ENCODE results near the gene PRICKLE2.

DNA sequence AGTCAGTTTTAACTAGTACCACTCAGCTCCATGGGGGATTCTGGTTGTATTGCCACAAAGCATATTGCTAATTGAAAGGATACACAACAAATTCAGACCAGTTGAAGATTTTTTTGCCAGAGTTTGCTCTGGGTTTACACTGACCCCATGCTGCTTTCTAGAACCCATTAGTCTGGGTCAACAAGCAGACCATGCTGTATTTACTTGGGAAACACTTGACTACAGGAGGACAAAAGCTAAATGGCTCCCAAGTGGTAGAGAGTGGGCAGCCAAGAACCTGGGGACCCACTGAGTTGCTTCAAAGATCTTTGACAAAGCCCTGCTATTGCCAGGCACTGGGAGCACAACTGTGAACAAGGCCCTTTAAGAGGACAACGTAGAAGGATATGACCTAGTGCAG lies 115.2 kb downstream of the PRICKLE2 start:
- TF ChIP-seq, protein P1, sequence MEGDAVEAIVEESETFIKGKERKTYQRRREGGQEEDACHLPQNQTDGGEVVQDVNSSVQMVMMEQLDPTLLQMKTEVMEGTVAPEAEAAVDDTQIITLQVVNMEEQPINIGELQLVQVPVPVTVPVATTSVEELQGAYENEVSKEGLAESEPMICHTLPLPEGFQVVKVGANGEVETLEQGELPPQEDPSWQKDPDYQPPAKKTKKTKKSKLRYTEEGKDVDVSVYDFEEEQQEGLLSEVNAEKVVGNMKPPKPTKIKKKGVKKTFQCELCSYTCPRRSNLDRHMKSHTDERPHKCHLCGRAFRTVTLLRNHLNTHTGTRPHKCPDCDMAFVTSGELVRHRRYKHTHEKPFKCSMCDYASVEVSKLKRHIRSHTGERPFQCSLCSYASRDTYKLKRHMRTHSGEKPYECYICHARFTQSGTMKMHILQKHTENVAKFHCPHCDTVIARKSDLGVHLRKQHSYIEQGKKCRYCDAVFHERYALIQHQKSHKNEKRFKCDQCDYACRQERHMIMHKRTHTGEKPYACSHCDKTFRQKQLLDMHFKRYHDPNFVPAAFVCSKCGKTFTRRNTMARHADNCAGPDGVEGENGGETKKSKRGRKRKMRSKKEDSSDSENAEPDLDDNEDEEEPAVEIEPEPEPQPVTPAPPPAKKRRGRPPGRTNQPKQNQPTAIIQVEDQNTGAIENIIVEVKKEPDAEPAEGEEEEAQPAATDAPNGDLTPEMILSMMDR (IDR thresholded peaks at IDR 0.05; ENCODE audit: low read depth, low read length, missing input control) = no peak
- TF ChIP-seq TAF1 (conservative IDR thresholded peaks at IDR 0.05) = no peak
- TF ChIP-seq RAD21 (IDR thresholded peaks at IDR 0.05) = no peak
- TF ChIP-seq, protein P2, sequence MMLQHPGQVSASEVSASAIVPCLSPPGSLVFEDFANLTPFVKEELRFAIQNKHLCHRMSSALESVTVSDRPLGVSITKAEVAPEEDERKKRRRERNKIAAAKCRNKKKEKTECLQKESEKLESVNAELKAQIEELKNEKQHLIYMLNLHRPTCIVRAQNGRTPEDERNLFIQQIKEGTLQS (IDR thresholded peaks at IDR 0.05) = no peak
- TF ChIP-seq YY1 (IDR thresholded peaks at IDR 0.05) = no peak
- no peak for TF ChIP-seq FOXA1 (IDR thresholded peaks at IDR 0.05)
- no peak for TF ChIP-seq GABPA (IDR thresholded peaks at IDR 0.05 in 1 of 2, conservative IDR thresholded peaks at IDR 0.05 in 1 of 2)
- TF ChIP-seq EGR1 (IDR thresholded peaks at IDR 0.05; ENCODE audit: low read depth in 2 of 2) = no peak
- no peak for TF ChIP-seq SP1 (IDR thresholded peaks at IDR 0.05)
- TF ChIP-seq, protein P3, sequence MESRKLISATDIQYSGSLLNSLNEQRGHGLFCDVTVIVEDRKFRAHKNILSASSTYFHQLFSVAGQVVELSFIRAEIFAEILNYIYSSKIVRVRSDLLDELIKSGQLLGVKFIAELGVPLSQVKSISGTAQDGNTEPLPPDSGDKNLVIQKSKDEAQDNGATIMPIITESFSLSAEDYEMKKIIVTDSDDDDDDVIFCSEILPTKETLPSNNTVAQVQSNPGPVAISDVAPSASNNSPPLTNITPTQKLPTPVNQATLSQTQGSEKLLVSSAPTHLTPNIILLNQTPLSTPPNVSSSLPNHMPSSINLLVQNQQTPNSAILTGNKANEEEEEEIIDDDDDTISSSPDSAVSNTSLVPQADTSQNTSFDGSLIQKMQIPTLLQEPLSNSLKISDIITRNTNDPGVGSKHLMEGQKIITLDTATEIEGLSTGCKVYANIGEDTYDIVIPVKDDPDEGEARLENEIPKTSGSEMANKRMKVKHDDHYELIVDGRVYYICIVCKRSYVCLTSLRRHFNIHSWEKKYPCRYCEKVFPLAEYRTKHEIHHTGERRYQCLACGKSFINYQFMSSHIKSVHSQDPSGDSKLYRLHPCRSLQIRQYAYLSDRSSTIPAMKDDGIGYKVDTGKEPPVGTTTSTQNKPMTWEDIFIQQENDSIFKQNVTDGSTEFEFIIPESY (IDR thresholded peaks at IDR 0.05) = no peak
- TF ChIP-seq RXRA (IDR thresholded peaks at IDR 0.05) = no peak

Data from liver (tissue), 3 donors.